ENCODE data around the gene KAZN.

Gene KAZN

DNA sequence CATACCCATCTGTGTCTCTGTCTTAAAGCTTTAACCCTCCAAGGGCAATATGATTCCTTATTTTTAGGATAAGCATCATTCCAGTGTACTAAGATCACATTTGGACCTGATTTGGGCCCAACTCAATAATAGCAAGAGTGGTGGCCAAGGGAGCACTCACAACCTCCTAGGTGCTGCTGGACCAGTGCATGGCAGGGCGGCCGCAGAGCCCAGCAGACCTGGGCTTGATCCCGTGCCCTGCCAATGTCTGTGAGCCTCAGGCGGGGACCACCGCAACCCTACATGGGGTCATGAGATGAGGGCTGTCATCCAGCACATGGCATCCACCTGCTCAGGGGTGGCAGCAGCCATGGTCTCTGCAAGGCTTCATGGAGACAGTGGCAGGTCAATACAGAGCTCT, 353.3 kb downstream of the KAZN start:
- TF ChIP-seq TCF12 (IDR thresholded peaks at IDR 0.05; ENCODE audit: low read depth), result no peak

DNA sequence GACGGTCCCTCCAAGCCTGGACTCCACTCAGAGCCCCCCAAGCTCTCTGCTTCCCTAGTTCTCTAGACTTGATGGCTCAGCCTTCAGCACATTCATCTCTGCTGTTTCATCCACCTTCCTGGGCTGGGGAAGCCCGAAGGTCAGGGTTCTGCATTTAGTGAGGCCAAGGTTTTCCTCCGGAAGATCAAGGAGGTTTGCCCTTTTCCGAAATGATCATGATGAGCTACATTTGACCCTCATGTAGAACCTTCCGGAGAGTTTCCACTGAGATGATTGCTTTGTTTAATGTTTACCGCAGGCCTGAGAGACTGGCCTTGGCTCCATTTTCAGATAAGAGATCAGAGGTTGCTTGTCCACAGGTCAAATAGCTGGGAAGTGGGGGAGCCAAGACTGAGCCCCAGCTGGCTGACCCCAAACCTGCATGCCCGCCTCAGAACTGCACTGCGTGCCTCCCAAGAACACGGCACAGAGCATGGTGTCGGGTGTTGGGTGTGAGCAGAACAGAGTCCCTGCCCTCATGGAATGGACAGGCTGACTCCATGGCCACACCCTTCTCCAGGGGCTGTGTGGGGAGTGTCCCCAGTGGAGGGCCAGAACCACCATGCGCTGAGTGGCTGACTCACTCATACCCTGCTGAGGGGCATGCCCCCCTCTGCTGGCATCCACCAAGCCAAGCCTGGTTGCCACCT, 354.3 kb downstream of the KAZN start:
- no peak; the same call in 1 of the 2 replicates for TF ChIP-seq ZBTB7A (IDR thresholded peaks at IDR 0.05; ENCODE audit: low read depth)
- TF ChIP-seq TCF12 (IDR thresholded peaks at IDR 0.05; ENCODE audit: low read depth), result no peak
- TF ChIP-seq NFIC (IDR thresholded peaks at IDR 0.05), result no peak
- TF ChIP-seq EP300 (IDR thresholded peaks at IDR 0.05; ENCODE audit: borderline replicate concordance), result no peak; the same call in 1 of the 2 replicates
- TF ChIP-seq, protein P1, sequence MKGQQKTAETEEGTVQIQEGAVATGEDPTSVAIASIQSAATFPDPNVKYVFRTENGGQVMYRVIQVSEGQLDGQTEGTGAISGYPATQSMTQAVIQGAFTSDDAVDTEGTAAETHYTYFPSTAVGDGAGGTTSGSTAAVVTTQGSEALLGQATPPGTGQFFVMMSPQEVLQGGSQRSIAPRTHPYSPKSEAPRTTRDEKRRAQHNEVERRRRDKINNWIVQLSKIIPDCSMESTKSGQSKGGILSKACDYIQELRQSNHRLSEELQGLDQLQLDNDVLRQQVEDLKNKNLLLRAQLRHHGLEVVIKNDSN (IDR thresholded peaks at IDR 0.05), result no peak
- no peak for TF ChIP-seq CEBPB (IDR thresholded peaks at IDR 0.05)
- no peak for TF ChIP-seq RAD21 (IDR thresholded peaks at IDR 0.05; ENCODE audit: low read depth)
- no peak for TF ChIP-seq TAF1 (IDR thresholded peaks at IDR 0.05; ENCODE audit: low read depth)
- TF ChIP-seq FOXM1 (IDR thresholded peaks at IDR 0.05; ENCODE audit: borderline replicate concordance, low read depth), result no peak
- TF ChIP-seq, protein P2, sequence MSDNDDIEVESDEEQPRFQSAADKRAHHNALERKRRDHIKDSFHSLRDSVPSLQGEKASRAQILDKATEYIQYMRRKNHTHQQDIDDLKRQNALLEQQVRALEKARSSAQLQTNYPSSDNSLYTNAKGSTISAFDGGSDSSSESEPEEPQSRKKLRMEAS (IDR thresholded peaks at IDR 0.05), result no peak
- no peak for TF ChIP-seq TEAD4 (IDR thresholded peaks at IDR 0.05)
- no peak for TF ChIP-seq EGR1 (IDR thresholded peaks at IDR 0.05)
- TF ChIP-seq YY1 (IDR thresholded peaks at IDR 0.05; ENCODE audit: low read depth), result no peak
- TF ChIP-seq CREB1 (IDR thresholded peaks at IDR 0.05; ENCODE audit: low read depth), result no peak
- TF ChIP-seq, protein P3, sequence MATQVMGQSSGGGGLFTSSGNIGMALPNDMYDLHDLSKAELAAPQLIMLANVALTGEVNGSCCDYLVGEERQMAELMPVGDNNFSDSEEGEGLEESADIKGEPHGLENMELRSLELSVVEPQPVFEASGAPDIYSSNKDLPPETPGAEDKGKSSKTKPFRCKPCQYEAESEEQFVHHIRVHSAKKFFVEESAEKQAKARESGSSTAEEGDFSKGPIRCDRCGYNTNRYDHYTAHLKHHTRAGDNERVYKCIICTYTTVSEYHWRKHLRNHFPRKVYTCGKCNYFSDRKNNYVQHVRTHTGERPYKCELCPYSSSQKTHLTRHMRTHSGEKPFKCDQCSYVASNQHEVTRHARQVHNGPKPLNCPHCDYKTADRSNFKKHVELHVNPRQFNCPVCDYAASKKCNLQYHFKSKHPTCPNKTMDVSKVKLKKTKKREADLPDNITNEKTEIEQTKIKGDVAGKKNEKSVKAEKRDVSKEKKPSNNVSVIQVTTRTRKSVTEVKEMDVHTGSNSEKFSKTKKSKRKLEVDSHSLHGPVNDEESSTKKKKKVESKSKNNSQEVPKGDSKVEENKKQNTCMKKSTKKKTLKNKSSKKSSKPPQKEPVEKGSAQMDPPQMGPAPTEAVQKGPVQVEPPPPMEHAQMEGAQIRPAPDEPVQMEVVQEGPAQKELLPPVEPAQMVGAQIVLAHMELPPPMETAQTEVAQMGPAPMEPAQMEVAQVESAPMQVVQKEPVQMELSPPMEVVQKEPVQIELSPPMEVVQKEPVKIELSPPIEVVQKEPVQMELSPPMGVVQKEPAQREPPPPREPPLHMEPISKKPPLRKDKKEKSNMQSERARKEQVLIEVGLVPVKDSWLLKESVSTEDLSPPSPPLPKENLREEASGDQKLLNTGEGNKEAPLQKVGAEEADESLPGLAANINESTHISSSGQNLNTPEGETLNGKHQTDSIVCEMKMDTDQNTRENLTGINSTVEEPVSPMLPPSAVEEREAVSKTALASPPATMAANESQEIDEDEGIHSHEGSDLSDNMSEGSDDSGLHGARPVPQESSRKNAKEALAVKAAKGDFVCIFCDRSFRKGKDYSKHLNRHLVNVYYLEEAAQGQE (IDR thresholded peaks at IDR 0.05; ENCODE audit: low read depth), result no peak

DNA sequence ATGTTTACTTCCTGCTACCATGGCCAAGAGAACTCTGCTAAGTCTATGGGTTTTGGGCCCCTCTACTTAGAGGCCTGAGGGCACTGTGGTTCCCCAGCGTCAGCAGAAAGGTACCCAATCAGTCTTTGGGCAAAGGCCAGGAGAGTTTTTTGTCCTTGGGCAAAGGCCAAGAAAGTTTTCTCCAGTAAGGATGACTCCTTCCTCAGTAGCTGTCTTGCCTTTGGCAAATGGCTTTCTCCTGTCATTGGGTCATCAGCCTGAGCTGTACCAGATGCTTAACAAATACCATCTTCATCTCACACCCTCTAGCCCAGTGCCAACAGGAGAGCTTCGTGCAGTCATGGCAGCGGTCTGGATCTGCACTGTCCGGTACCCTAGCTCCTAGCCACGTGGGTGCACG, 355.7 kb downstream of the KAZN start:
- no peak for TF ChIP-seq ZBTB7A (IDR thresholded peaks at IDR 0.05; ENCODE audit: low read depth)
- TF ChIP-seq, protein P3 (IDR thresholded peaks at IDR 0.05; ENCODE audit: low read depth), result no peak
- TF ChIP-seq, protein P1 (IDR thresholded peaks at IDR 0.05), result no peak
- TF ChIP-seq YY1 (IDR thresholded peaks at IDR 0.05; ENCODE audit: low read depth), result no peak
- TF ChIP-seq TCF12 (IDR thresholded peaks at IDR 0.05; ENCODE audit: low read depth), result no peak
- no peak for TF ChIP-seq FOXM1 (IDR thresholded peaks at IDR 0.05; ENCODE audit: borderline replicate concordance, low read depth)
- TF ChIP-seq EGR1 (IDR thresholded peaks at IDR 0.05), result no peak
- TF ChIP-seq TAF1 (IDR thresholded peaks at IDR 0.05; ENCODE audit: low read depth), result no peak
- no peak for TF ChIP-seq RAD21 (IDR thresholded peaks at IDR 0.05; ENCODE audit: low read depth)
- TF ChIP-seq TEAD4 (IDR thresholded peaks at IDR 0.05), result no peak
- no peak for TF ChIP-seq EP300 (IDR thresholded peaks at IDR 0.05; ENCODE audit: borderline replicate concordance)

DNA sequence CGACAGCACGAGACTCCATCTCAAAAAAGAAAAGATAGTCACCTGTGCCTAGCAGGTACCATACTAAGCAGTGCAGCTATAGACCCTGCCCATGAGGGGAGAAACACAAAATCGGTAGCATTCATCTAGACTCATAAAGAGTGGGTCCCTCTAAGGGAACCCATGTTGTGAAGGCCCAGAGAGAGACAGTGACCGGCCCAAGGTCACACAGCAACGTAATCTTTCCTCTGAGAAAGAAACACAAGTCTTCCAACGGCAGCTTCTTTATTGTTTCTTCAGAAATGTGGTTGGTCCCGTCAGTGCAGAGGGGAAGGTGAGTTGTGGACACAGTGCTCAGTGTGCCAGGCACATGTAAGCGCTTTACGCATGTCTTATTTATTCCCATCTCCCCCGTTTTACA, 356.4 kb downstream of the KAZN start:
- TF ChIP-seq, protein P1 (IDR thresholded peaks at IDR 0.05), result no peak
- TF ChIP-seq RAD21 (IDR thresholded peaks at IDR 0.05; ENCODE audit: low read depth), result no peak
- TF ChIP-seq CEBPB (IDR thresholded peaks at IDR 0.05), result no peak

DNA sequence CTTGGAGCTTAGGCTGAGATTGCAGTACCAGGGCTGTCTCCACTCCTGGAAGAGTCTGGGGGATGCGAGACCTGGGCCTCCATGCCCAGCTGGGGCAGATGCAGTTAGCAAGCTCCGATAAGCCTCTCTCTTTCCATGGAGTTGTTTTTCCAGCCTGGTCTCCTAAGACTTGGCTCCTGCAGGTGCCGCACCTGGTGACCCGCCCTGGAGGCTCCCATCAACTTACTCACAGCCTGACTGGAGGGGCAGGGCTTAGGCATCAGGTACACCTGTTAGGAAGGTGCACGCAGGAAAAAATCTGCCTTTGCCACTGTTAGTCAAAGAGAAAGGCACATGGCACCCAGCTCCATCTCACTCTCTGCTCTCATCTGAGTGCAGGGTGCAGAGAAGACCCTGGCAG, 356.9 kb downstream of the KAZN start:
- TF ChIP-seq FOXM1 (IDR thresholded peaks at IDR 0.05; ENCODE audit: borderline replicate concordance, low read depth) (no peak), EGR1 (IDR thresholded peaks at IDR 0.05) (no peak), EP300 (IDR thresholded peaks at IDR 0.05; ENCODE audit: borderline replicate concordance) (no peak), CREB1 (IDR thresholded peaks at IDR 0.05; ENCODE audit: low read depth) (no peak), TEAD4 (IDR thresholded peaks at IDR 0.05) (no peak), CEBPB (IDR thresholded peaks at IDR 0.05) (no peak), ZBTB7A (IDR thresholded peaks at IDR 0.05; ENCODE audit: low read depth) (no peak), TCF12 (IDR thresholded peaks at IDR 0.05; ENCODE audit: low read depth) (no peak), TAF1 (IDR thresholded peaks at IDR 0.05; ENCODE audit: low read depth) (no peak)
- TF ChIP-seq, protein P2 (IDR thresholded peaks at IDR 0.05), result no peak
- TF ChIP-seq, protein P1 (IDR thresholded peaks at IDR 0.05), result no peak
